PC-3 (cell line): ENCODE results near the gene HSD17B12.
"Not testable (repeated sequence)": the region's sequence is repeated elsewhere in the genome, so short reads cannot be mapped to it uniquely, and the experiment has no call there.

Source experiments
- EZH2 ChIP-seq: fragments of 300-600 bp; sonication (generic); IDR thresholded peaks from one replicate; pipeline ENCODE4 v1.6.1; 2017; ENCODE audit warnings: antibody characterized with exemption, mild to moderate bottlenecking, low read length; ENCODE audit not compliant: unreplicated experiment
- EZH2phosphoT487 ChIP-seq: fragments of 300-600 bp; sonication (generic); IDR thresholded peaks from 2 replicates; pipeline ENCODE4 v1.6.1; 2018; ENCODE audit warnings: mild to moderate bottlenecking, antibody characterized with exemption, low read length, borderline replicate concordance
- TF ChIP-seq, protein P1 (sequence below): fragments of 300-600 bp; sonication (generic); conservative IDR thresholded peaks from 2 replicates; pipeline ENCODE4 v1.5.1; 2017; ENCODE audit warnings: antibody characterized with exemption, low read depth, mild to moderate bottlenecking, low read length

DNA sequence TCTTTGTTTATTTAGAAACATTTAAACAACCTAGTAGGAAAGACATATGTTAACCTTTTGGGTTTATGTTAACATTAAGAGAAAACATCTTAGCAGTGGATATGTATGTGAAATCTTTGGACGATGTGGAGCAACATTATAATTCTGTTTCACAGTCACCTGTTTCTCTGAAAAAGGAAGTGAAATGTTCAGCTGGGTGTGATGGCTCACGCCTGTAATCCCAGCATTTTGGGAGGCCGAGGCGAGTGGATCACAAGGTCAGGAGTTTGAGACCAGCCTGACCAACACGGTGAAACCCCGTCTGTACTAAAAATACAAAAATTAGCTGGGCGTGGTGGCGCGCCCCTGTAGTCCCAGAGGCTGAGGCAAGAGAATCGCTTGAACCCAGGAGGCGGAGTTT lies 1.5 kb downstream of the HSD17B12 start:
- TF ChIP-seq, protein P1, sequence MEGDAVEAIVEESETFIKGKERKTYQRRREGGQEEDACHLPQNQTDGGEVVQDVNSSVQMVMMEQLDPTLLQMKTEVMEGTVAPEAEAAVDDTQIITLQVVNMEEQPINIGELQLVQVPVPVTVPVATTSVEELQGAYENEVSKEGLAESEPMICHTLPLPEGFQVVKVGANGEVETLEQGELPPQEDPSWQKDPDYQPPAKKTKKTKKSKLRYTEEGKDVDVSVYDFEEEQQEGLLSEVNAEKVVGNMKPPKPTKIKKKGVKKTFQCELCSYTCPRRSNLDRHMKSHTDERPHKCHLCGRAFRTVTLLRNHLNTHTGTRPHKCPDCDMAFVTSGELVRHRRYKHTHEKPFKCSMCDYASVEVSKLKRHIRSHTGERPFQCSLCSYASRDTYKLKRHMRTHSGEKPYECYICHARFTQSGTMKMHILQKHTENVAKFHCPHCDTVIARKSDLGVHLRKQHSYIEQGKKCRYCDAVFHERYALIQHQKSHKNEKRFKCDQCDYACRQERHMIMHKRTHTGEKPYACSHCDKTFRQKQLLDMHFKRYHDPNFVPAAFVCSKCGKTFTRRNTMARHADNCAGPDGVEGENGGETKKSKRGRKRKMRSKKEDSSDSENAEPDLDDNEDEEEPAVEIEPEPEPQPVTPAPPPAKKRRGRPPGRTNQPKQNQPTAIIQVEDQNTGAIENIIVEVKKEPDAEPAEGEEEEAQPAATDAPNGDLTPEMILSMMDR = not testable (repeated sequence)
- TF ChIP-seq EZH2, EZH2phosphoT487: not testable (repeated sequence)
